GM21576 (cell line): ENCODE data around the gene FGFR2.
"Not testable (repeated sequence)": the region's sequence is repeated elsewhere in the genome, so short reads cannot be mapped to it uniquely, and the experiment has no call there.

Source experiments
- ATAC-seq: cut with Tn5 transposase; IDR thresholded peaks from one replicate; pipeline ENCODE4 v1.9.1; 2021; ENCODE audit warnings: mild to moderate bottlenecking, moderate library complexity; ENCODE audit not compliant: unreplicated experiment

The FGFR2 gene

DNA sequence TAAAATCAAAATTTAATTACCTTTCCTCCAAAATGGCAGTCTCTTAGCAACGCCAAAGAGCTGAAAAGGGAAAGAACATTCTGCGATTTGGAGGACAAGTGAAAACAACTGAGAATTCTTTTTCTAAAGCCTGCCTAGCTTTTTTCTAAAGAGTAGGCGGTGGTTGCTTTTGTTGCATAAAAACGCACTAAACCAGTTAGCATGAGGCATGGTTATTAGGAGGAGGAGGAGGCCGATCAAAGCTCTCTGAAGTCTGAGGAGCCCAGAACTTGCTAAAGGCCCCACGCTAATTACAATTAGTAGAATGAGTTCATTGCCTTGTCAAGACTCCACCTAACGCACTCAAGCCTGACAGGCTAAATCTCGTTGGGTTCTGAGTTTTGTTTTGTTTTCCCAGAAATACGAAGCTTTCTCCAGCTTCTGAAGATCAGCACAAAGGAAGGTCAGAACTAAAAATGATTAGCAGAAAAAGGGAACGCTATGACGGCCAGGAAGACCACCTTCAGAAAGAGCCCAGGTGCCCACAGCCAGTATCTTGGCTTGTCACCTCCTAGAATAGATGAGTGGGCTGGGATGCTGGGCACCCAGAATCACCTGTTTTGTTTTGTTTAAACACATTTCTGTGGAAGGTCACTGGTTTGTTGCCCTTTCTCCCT lies 72.0 kb downstream of the FGFR2 start:
- ATAC-seq: no peak

DNA sequence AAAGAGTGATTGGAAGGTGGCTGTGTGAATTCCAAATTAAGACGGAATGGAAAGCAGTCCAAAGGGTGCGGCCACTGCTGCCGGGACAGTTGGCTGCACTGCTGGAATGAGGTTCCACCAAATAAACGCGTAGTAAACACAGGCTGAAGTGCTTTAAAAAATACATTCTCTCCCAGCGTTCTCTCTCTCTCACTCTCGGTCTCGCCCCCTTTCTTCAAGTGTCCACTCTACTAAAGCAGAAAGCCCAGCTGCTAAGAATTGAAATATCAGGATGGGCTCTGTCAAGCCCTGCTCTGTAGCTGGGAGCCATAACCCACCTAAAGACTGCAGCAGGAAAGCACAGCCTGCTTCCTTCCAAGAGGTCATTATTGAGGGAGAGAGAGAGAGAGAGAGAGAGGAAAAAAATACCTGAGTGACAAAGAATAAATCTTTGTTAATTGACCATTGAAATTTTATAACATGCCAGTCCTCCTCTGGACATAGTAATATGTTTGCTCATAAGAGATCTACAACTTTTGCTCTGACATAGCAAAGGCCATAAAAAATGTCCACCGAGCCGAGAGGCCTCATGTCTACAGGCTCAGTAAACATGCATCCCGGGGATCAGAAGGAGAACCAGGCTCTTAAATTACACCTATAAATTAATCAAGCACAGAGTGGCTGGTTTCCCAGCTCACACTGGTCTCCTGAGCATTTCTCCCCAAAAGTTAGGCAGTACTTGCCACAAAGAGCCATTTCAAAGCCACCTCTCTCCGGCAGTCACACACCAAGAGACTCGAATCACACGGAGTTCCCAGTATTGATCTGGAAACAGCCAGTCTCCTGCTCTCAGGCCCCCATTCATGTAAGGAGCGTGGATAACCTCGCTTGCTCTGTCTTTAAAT lies 72.8 kb downstream of the FGFR2 start:
- no peak for ATAC-seq

DNA sequence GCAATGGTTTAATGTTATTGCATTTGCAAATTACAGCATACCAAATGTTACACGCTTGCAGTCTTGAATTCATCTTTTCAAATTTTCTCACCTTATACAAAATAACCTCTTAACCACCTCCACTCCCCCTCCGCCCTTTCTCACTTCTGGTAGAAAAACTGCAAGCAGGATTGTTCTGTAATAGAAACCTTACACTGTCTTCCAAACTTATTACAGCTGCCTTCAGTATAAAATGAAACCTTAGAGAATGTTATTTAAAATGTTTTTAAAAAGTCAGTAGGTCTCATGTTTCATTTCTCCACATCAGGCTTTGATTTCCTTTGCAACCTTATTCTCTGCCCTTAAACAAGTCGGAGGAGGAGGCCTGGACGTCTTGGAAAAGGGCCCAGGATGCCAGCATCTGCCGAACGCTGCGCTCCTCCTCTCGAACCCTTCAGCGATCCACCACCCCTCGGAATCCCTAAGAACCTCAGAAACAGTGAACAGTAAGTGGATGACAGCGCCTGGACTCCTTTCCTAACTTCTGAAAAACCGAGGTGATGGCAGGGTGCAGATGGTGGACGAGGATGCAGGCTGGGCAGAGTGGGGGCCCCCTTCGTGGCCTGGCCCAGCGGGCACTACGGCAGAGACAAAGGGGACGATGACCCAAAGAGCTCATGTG lies 74.0 kb downstream of the FGFR2 start:
- no peak for ATAC-seq

DNA sequence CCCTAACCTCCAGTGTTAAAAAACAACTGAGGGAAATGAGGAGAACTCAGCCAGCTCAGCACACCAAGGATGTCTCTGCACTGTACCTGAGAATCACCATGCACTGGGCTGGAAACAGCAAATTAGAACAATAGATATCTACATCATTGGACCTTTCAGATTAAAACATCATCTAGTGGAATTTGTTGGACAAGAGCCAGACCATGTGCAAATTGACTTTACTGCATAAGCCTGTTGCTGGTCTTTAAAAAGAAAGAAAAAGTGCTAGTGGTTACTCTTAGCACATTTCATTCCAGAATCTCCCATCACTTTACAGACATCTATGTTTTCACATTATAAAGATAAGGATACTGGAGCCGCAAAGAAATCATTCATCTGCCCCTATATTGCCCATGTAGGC lies 75.4 kb downstream of the FGFR2 start:
- ATAC-seq: no peak

DNA sequence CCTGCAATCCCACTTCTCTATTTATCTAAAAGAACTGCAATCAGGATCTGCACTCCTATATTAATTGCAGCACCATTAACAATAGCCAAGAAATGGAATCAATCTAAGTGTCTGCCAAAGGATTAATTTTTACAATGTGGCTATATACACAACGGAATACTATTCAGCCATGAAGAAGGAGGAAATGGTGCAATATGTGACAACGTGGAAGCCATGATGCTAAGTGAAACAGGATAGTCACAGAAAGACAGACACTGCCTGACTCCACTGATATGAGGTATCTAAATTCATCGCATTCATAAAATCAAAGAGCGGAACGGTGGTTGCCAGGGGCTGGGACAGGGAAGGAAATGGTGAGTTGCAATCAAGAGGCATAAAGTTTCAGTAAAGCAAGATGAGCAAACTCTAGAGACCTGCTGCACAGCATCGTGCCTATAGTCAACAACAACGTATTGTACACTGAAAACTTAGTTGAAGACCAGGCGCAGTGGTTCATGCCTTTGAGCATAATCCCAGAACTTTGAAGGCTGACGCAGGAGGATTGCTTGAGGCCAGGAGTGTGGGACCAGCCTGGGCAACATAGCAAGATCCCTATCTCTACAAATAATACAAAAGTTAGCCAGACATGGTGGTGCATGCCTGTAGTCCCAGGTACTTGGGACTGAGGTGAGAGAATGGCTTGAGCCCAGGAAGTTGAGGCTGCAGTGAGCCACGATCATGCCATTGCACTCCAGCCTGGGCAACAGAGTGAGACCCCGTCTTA lies 76.3 kb downstream of the FGFR2 start:
- ATAC-seq: no peak

DNA sequence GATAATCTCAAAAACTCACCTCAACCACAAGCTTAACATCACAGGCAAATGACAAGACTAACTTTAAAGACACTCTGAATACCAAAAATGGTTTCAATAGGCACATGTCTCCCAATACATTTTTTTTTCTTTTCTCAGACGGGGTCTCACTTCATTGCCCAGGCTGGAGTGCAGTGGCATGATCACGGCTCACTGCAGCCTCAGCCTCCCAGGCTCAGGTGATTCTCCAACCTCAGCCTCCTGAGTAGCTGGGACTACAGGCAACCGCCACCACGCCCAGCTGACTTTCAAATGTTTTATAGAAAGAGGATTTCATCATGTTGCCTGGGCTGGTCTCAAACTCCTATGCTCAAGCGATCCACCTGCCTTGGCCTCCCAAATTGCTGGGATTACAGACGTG lies 77.7 kb downstream of the FGFR2 start:
- not testable (repeated sequence) for ATAC-seq

DNA sequence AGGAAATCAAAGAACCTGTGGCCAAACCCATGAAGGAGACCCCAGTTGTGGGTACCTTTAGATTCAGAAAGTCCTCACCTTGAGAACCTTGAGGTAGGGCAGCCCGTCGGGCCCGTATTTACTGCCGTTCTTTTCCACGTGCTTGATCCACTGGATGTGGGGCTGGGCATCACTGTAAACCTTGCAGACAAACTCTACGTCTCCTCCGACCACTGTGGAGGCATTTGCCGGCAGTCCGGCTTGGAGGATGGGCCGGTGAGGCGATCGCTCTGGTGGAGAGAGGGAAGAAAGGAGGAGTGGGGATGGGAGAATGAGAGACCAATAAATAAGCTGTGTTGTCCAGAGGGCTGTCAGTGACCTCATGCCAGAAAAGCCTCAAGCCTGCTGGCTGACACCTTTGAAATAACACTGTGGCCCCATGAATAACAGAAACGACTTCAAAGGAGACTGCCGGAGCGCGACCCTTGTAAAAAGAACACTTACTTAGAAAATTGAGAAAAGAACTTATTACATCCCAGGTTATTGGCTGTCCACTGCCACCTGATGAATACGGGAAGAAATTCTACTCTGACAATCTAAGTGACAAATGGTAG lies 78.2 kb downstream of the FGFR2 start:
- no peak for ATAC-seq

DNA sequence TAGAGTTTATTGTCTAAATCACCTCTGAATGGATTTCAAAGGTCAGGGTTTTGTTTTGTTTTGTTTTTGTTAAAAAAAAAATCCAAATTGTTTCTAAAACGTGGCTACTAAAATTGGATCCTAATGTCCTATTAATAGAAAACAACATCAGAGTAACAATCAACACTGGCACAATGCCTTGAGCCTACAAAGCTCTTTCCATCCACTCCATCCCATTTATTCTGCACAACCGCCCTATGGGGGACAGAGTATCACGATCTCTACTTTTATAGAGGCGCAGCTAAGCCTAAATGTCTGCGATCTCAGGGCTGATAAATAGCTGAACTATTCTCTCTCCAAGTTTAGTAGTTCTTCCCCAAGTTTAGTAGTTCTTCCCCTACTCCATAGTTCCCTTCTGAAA lies 78.8 kb downstream of the FGFR2 start:
- ATAC-seq: no peak

DNA sequence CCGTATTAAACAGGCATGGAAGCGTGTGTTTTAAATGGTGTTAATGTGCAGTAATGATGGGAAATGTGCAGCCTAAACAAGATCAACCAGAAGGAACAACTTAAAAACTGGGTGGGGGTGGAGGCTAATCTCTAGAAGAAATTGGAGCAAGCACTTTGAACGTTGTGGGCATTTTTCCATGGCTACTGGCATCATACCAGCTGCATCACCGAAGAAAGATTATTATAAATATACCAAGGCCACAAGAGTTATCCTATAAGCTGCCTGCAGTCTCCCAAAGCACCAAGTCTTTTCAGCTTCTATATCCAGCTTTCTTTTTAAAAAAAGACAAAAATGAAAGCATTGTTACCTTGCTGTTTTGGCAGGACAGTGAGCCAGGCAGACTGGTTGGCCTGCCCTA lies 79.9 kb downstream of the FGFR2 start:
- no peak for ATAC-seq

DNA sequence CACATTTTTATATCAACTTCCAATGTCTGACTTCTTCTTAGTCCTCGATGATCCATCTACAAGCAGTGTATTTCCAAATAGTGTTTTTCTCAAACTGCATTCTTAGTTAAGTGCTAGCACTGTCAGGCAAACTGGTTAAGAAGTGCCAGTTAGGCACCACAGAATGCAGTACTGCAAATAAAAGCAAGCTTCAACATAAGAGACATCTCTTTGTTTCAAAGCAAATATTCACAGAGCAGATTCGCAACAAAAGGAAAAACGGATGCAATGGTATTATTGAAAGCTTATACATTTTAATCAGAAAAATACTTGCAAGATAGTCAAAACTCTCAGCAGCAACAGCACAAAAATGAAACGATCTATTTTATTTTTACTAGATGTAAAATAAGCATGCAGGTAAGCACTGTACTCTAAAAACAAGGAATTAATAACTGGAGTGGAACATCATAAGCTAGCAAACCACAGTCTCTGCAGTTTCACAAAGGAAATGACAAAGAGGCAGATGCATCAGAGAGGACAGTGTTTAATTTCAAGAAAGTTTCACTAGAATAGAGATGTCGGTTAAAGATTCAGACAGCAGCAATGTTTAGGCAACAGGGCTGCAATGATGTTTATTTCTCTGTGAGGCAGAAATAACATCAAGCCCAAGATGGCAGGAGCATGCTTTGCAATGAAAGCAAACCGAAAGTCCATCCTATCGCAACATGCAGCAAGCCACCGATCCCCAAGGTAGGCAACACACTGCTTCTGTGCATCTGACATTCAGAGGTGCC lies 82.0 kb downstream of the FGFR2 start:
- peak; percentile 80 for ATAC-seq

DNA sequence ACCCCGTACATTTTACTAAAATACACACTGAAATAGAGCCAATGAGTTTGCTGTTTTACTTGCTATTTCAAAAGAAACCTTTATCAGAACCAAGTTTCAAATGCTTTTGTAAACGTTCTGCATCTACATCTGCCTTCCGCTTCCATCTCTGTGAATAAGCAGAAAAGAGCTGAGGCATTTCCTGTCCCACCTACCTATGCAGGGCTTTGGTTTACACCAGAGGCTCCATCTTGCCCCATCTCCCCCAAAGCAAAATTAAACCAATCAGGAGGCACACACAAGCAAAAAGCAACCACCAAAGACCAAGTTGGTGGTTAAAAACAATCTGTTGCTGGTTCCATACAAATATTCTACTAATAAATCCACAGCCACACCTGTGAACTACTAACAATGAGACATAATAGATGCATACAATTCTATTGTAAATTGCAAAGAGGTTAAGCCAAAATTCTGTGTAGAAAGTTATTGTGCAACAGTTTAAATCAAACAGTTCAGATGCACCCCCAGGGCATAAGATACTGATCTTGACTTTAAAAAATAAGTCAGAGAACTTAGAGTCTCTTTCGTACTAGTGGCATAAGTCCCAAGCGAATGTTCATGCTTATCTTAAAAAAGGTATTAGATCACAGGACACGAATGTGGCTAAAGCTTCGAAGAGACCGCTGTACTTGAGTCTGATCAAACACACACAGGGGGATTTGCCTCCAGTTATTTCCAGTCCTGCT lies 83.9 kb downstream of the FGFR2 start:
- no peak for ATAC-seq

DNA sequence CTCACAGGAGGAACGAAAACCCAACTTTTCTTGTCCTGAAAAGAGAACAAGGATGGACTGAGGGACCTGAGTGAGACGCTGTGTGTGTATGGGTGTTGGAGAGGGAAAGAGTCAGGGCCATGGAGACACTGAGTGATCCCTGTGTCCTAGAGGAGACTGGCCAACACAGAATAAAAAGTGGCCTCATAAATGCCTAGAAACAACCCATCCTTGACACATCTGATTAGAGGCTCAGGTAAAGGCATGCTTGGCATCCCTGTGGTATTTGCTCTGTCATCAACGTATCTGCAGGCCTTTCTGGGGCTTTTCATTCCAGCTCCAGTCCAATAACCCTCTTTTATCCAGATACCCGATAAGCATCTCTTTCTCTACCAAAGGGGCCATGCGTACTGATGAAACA lies 86.3 kb downstream of the FGFR2 start:
- ATAC-seq: no peak

DNA sequence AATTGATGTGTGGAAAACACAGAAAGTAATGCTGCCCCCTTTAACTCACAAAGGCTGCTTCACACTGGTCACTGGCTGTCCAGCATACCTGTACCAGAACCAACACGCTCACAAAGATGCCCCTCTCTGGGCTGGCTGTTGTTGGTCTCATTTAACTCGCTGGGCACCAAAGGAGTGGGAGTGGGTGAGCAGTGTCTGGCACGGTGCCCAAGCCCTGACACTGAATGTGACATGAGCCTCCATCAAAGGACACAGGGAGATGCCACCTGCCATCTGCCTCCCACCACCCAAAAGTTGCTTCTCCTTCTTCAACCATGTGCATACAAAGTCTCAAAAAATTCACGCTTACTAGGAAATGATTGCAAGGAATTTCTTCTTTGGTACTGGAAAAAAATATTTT lies 86.8 kb downstream of the FGFR2 start:
- ATAC-seq: no peak

DNA sequence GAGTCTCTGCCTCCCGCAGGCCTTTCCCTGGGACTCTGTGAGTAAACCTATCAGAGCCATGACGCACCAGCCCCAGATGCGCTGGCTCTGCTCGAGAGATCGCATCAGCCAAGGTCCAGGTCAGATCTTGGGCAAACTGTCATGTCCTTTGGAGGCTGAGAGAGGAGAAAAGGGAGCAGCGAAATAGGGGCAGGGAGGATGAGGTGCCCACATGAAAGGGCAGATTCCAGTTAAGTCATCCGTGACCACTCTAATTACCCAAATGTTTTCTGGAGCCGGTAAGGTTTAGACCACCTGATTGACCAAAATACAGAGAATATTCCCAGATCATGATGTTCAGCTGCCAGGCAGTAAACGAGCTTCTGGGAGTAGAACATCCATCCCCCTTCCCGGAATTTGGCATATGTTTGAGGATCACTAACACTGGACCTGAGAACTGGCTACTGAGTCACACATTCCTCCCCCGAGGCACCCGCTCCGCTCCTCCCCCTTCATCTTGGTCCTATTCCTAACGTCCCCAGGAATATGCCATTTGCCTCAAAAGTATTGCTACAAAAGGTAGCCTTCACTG lies 88.0 kb downstream of the FGFR2 start:
- ATAC-seq: no peak

DNA sequence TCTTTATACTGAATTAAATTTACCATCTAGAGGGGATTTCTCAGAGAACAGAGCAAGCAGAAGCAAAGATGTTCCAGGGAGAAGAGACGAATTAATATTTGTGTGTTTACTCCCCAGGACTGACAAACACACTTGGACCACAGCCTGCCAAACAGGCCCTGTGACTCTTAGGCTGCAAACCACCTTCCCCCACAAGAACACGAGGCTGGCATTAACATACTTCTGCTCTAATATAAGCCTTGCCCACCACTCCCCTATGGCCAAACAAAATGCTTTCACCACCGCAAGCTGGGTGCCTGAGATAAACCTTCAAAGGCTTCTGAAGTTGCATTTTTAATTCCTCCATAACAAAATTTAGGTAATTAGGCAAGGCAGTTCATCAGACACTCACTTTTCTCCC lies 88.4 kb downstream of the FGFR2 start:
- ATAC-seq: no peak

DNA sequence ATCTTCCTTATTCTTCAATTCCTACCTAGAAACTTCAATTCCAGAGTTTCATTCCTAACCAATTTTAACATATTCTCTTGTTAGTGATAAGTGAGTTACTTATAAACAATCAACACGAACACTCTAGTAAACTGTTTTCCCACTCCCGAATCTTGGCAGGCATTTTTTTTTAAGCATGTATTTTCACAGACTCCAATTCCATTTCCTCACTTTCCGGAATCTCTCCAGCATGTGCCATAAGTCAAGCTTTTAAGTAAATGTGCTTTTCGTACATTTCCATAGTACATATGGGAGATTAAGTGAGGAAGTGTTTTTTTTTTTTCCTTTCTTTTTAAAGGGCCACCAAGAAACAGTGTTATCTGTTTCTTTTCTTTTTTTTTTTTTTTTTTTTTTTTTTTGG lies 89.1 kb downstream of the FGFR2 start:
- no peak for ATAC-seq

DNA sequence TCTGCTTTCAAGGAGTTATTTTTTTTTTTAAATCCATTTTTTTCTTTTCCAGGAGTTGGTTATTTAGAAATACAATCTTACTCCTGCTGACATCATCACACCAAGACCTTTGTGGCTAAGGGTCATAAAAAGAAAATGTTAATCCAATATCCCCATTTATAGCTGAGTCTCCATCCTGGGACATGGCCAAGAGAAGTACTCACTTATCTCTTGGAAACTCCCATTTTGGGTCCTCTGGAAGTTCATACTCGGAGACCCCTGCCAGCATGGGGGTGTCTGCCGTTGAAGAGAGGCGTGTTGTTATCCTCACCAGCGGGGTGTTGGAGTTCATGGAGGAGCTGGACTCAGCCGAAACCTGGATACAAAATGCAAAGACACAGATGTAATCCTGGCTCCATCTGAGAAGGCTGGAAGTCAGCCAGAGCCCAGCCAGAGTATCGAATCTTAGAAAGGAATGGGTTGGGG lies 94.6 kb downstream of the FGFR2 start:
- ATAC-seq: no peak

DNA sequence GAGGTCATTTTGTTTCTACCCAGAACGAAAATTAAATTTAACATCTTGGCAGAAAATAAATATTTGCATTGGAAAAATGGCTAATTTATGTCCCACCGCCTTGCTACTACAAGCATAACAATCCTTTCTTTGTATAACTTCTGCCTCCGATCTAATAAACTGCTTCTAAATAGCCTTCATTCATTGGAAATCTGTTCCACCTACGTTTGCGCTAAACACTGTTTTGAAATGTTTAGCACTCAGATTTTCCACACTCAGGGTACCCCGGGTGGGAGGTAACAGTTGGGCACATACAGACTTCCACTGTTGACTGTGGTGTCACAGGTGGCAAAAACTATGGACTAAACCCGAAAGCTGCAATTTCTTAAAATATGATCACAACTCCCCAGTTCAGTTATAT lies 96.4 kb downstream of the FGFR2 start:
- no peak for ATAC-seq
